NCI-H2196 treated with DMSO at 0.1 percent for 48 hours (cell line): ENCODE results near the gene PDE10A.
A peak's percentile ranks its signal among the peaks of the same experiment; 100 is the strongest.
"Not testable (repeated sequence)": the region's sequence is repeated elsewhere in the genome, so short reads cannot be mapped to it uniquely, and the experiment has no call there.

Experiments used
- DNase-seq: peaks from one replicate; lab custom pipeline; 2025; ENCODE audit not compliant: unreplicated experiment; lab: John Stamatoyannopoulos, UW

The PDE10A gene

GRCh38 chr6:165486183-165487137, 176.6 kb downstream of the PDE10A start:
- no peak for DNase-seq

DNA sequence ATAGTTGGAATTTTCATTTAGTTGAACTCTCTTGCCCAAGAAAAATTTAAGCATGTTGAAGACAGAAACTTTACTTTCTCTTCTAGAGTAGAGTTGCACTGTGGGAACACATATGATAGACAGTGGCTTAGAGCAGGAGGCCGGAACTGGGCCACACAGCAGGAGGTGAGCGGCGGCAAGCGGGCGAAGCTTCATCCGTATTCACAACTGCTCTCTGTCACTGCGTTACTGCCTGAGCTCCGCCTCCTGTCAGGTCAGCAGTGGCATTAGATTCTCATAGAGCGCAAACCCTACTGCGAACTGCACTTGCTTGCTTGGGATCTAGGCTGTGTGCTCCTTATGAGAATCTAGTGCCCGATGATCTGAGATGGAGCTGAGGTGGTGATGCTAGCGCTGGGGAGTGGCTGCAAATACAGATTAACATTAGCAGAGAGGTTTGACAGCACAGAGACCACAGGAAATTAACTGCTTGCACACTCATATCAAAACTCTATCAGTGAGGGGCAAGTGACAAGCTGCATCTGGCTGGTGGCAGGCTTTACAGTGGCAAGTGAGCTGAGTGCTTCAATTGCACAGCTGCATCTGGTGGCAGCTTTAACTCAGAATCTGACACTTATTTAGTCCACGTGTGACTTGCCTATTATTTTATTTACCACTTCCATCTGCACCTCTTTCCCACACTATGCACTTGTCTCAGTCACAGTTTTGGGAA, 178.7 kb downstream of the PDE10A start:
- DNase-seq = no peak

GRCh38 chr6:165481921-165482320, 181.1 kb downstream of the PDE10A start:
- DNase-seq = no peak

DNA sequence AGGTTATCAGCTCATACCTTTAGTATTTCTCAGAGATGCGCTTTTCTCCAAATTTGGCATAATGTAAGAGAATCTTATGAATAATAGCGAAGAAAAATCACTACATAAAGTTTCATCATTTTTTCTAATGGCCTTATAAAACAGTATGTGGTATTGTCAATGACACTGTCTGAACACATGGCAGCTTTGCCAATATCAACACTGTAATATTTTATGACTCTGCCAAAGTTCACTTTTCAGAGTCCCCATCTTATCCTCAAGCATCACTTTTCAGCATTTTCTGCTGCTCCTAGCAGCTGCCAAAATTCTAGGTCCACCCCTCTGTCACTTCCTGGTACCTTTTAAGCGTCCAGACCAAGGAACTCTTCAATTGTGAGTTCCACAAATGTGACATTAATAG, 182.1 kb downstream of the PDE10A start:
- no peak for DNase-seq

GRCh38 chr6:165478581-165478980, 184.5 kb downstream of the PDE10A start:
- no peak for DNase-seq

- DNase-seq = no peak
These were observed 193.6 kb downstream of the PDE10A start for GRCh38 chr6:165469483-165469882.

- DNase-seq = no peak
These were observed 194.5 kb downstream of the PDE10A start for GRCh38 chr6:165468340-165469235.

- not testable (repeated sequence) for DNase-seq
These were observed 199.5 kb downstream of the PDE10A start for GRCh38 chr6:165463499-165463898.

DNA sequence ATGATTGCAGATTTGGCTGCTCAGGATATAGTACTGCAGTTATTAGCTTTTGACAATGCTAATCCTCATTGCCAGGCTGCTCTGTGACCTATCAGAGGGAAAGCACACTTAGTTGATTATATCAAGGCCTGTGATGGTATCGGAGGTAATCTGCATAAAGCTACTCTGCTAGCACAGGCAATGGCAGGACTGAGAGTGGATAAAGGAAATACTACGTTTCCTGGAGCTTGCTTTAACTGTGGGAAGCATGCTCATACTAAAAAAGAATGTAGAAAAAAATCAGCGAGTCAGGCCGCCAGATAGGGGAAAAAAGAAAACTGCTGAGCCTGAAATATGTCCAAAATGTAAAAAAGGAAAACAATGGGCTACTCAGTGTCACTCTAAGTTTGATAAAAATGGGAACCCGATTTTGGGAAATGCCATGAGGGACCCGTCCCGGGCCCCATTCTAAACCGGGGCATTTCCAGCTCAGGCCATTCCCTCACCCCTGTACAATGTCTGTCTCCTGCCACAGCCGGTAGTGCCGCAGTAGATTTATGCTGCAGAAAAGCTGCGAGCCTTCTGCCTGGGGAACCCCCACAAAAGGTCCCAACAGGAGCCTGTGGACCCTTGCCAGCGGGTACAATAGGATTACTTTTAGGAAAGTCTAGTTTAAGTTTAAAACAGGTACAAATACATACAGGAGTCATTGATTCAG, 203.3 kb downstream of the PDE10A start:
- DNase-seq = not testable (repeated sequence)

DNA sequence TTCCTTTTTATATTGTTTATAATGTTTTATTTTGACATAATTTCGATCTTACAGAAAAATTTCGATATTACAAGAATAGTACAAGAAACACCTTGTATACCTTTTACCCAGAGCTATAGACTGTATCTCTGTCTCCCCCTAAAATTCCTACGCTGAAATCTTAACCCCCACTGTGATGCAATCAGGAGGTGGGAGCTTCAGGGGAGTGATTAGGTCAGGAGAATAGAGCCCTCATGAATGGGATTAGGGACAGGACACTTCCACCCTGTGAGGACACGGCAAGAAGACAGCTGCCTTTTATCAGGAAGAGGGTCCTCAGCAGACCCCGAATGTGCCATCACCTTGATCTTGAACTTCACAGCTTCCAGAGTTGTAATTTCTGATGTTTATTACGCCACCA, 204.9 kb downstream of the PDE10A start:
- no peak for DNase-seq

- no peak for DNase-seq
These were observed 206.8 kb downstream of the PDE10A start for GRCh38 chr6:165456286-165456685.

DNA sequence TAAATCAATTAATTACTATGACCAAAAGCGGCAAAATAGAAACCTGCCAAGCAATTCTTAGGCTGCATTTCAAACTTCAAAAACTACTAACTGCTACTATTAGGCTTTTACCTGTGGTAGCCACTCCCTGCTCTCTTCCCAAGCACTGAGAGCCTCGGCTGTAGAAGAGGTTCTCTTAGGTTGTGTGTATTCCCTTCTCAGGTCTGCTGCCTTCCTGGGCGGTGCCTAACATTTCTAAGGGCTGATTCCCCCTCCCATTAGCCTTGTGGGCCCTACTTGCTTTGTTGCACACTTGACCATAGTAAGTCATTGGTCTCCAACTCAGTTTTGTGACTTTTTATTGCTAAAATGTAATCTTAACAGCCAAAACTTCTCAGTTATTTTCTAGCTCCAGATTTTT, 207.6 kb downstream of the PDE10A start:
- DNase-seq = no peak

DNA sequence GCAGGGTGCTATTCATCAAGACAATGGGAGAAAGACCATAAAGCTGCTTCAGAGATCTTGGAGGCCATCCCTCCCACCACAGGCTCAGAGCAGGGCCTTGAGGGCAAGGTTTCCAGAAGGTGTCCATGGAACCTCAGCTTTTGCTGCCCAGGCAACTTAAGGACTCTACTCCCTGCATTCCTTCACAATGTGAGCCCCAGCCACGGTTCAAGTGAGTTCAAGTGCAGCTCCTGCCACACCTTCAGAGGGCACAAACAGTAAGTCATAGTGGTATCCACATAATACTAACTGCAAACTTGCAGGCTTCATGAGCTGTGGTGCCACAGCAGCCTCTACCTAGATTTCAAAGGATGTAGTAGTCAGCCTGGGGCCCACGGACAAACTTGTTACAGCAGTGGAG, 209.6 kb downstream of the PDE10A start:
- DNase-seq = no peak

- no peak for DNase-seq
These were observed 211.2 kb downstream of the PDE10A start for GRCh38 chr6:165451838-165452237.

DNA sequence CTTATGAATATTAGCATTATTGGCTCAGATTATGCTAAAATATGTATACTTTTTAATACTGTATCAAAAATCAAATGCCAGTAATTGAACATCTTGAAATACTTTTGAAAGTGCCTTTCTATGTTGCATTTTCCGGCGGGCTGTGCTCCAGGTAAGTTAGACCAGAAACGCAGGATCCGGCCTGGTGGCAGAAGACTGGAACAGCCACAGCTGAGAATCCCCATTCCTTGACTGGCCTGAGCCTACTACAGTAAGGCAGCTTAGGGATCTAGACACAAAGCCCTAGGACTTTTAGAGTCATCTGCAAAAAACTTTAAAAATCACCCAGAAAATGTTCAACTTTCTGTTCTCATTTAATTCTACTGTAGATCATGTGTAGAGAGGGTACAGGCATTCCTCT, 214.8 kb downstream of the PDE10A start:
- no peak for DNase-seq

DNA sequence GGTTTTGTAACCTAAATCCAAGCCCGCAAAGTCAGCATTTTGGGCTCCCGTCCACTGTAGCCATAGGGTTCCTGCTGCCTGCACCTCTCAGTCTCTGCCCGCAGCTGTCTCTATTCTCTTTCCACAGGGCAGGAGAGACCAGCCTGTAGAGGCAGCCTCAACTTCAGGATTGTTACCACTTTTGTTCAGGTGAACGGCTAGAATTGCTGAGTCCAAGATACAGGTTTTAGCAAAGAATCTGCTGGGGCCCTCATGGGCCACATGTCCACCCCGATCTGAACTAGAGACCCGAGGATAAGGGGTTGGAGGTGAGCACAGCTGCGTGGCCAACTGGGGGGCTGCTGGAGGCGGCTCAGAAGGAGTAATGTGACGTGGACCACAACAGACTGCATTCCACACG, 215.9 kb downstream of the PDE10A start:
- DNase-seq = no peak

DNA sequence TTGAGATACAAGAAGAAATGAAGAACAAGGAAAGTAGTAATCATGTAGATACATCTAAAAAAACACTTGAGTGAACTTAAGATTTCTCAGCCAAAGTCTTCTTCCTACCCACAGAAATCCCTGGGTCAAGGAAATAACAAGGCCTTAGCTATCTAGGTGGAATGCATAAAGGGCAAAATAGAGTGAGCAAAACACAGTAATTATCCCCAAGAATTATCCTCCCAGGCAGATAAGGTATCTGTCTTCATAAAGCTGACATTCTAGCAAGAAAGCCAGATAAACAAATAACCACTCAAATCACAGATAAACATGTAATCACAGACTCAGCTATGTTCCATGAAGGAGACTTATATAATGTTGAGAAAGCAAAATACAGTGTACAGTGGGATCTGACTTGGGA, 216.7 kb downstream of the PDE10A start:
- DNase-seq = no peak

- DNase-seq = no peak
These were observed 219.6 kb downstream of the PDE10A start for GRCh38 chr6:165443462-165443861.

GRCh38 chr6:165441181-165441580, 221.9 kb downstream of the PDE10A start:
- no peak for DNase-seq

GRCh38 chr6:165439928-165440554, 223.0 kb downstream of the PDE10A start:
- peak; percentile 2 for DNase-seq
